Neural cell (in vitro differentiated cells): Measurements from ENCODE around the gene NUCB1.

ENCODE experiments used
- SMC3 ChIP-seq: fragments of 450-650 bp; conservative IDR thresholded peaks from 2 replicates; pipeline ENCODE4 v1.6.1; 2014; ENCODE audit warnings: antibody characterized with exemption, mild to moderate bottlenecking, moderate library complexity; ENCODE audit not compliant: poor library complexity
- TF ChIP-seq, protein P1 (sequence below): fragments of 450-650 bp; IDR thresholded peaks from 2 replicates; pipeline ENCODE4 v1.5.1; 2014; ENCODE audit warnings: antibody characterized with exemption, mild to moderate bottlenecking, moderate library complexity; ENCODE audit not compliant: poor library complexity, severe bottlenecking

GRCh38 chr19:48959341-48960239 is 59.5 kb downstream of the NUCB1 start:
- TF ChIP-seq, protein P1, sequence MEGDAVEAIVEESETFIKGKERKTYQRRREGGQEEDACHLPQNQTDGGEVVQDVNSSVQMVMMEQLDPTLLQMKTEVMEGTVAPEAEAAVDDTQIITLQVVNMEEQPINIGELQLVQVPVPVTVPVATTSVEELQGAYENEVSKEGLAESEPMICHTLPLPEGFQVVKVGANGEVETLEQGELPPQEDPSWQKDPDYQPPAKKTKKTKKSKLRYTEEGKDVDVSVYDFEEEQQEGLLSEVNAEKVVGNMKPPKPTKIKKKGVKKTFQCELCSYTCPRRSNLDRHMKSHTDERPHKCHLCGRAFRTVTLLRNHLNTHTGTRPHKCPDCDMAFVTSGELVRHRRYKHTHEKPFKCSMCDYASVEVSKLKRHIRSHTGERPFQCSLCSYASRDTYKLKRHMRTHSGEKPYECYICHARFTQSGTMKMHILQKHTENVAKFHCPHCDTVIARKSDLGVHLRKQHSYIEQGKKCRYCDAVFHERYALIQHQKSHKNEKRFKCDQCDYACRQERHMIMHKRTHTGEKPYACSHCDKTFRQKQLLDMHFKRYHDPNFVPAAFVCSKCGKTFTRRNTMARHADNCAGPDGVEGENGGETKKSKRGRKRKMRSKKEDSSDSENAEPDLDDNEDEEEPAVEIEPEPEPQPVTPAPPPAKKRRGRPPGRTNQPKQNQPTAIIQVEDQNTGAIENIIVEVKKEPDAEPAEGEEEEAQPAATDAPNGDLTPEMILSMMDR, result no peak
- no peak for TF ChIP-seq SMC3
